B cell (primary cell): ENCODE measurements around the gene DDI2. TPM values are rescaled to one million over a fixed set of nuclear protein-coding genes. Genes with fewer than 3 reads are reported as not detected.

Experiments
- ATAC-seq: fragments of 200-7000 bp; cut with Tn5 transposase; one replicate; pipeline ENCODE4 v1.10.0; 2021; ENCODE audit warnings: low read depth, mild to moderate bottlenecking, moderate number of reproducible peaks, moderate library complexity
- CTCF ChIA-PET: fragments of 350-600 bp; sonication (Branson Sonifier 250); formaldehyde crosslinking; loops from one replicate; lab custom pipeline; 2021; ENCODE audit warnings: antibody characterized with exemption, inconsistent platforms; lab: Charles Lee
- POLR2A ChIA-PET: fragments of 350-600 bp; sonication (Branson Sonifier 250); formaldehyde crosslinking; loops from one replicate; lab custom pipeline; 2021; ENCODE audit warnings: antibody characterized with exemption; lab: Charles Lee
- DNase-seq: peaks from one replicate; pipeline ENCODE4 v3.0.0; 2013
- H2AFZ ChIP-seq: 2 replicates; pipeline ENCODE4 v1.6.1; 2012; ENCODE audit warnings: mild to moderate bottlenecking, low read depth, low read length; ENCODE audit not compliant: insufficient read depth, poor library complexity, severe bottlenecking
- H3K27ac ChIP-seq, 2 donors: 1 replicate in 1 of 2; 2 replicates in 1 of 2; pipeline ENCODE4 v1.5.1; 2012 to 2013; ENCODE audit warnings: low read length in 2 of 2, mild to moderate bottlenecking in 2 of 2, moderate library complexity in 1 of 2
- H3K27me3 ChIP-seq, 4 experiments: fragments of 200-600 bp in 1 of 4; sonication (generic) in 1 of 4; replicated peaks in 1 of 4; 1 replicate in 2 of 4; 2 replicates in 2 of 4; pipeline versions ENCODE4 v1.6.1 to v1.7.0; 2013 to 2016; ENCODE audit warnings: low read length in 3 of 4, mild to moderate bottlenecking in 2 of 4, mixed read lengths in 1 of 4, moderate library complexity in 1 of 4; ENCODE audit not compliant: insufficient read depth in 4 of 4, control insufficient read depth in 3 of 4; ENCODE audit errors: control extremely low read depth in 1 of 4
- H3K36me3 ChIP-seq, 2 experiments: replicated peaks in 1 of 2; 1 replicate in 1 of 2; 2 replicates in 1 of 2; pipeline versions ENCODE4 v1.6.1 to v1.7.1; 2013; ENCODE audit warnings: low read length in 1 of 2; ENCODE audit not compliant: insufficient read depth in 2 of 2, control insufficient read depth in 1 of 2; ENCODE audit errors: control extremely low read depth in 1 of 2, extremely low read depth in 1 of 2
- H3K4me1 ChIP-seq, 2 donors: fragments of 200-600 bp in 1 of 2; sonication (generic) in 1 of 2; 1 replicate in 1 of 2; 2 replicates in 1 of 2; pipeline versions ENCODE4 v1.5.1 to v1.6.1; 2013 to 2017; ENCODE audit warnings: low read length in 2 of 2; ENCODE audit not compliant: control insufficient read depth in 2 of 2, insufficient read depth in 2 of 2
- H3K4me2 ChIP-seq: replicated peaks from 2 replicates; pipeline ENCODE3; 2012; ENCODE audit warnings: mild to moderate bottlenecking, low read depth, low read length; ENCODE audit not compliant: poor library complexity, severe bottlenecking
- H3K4me3 ChIP-seq, 5 experiments: fragments of 200-600 bp in 1 of 5; sonication (generic) in 1 of 5; 1 replicate in 3 of 5; 2 replicates in 2 of 5; pipeline versions ENCODE4 v1.5.1 to v1.7.0; 2011 to 2016; ENCODE audit warnings: low read length in 4 of 5, mild to moderate bottlenecking in 4 of 5, low read depth in 2 of 5, control low read depth in 1 of 5, moderate library complexity in 1 of 5; ENCODE audit not compliant: insufficient read depth in 1 of 5; ENCODE audit errors: control extremely low read depth in 1 of 5, extremely low read depth in 1 of 5
- H3K79me2 ChIP-seq: fragments of 200-600 bp; sonication (generic); one replicate; pipeline ENCODE4 v1.6.0; 2016; ENCODE audit warnings: low read length; ENCODE audit not compliant: control insufficient read depth, insufficient read depth
- H3K9ac ChIP-seq: fragments of 200-600 bp; sonication (generic); 2 replicates; pipeline ENCODE4 v1.6.1; 2017; ENCODE audit warnings: mild to moderate bottlenecking, low read length, moderate library complexity
- H3K9me3 ChIP-seq, 3 donors: one replicate each; pipeline versions ENCODE4 v1.6.1 to v1.7.1; 2013; ENCODE audit warnings: low read length in 2 of 3; ENCODE audit not compliant: control insufficient read depth in 2 of 3, insufficient read depth in 1 of 3; ENCODE audit errors: control extremely low read depth in 1 of 3
- H4K20me1 ChIP-seq: 2 replicates; pipeline ENCODE4 v1.6.0; 2012; ENCODE audit warnings: mild to moderate bottlenecking, low read length; ENCODE audit not compliant: insufficient read depth, control insufficient read depth, poor library complexity, severe bottlenecking
- H3K27ac Mint-ChIP-seq: one replicate; pipeline ENCODE4 v1.8.0; 2021; ENCODE audit warnings: mixed read lengths
- H3K27me3 Mint-ChIP-seq: one replicate; pipeline ENCODE4 v1.8.0; 2021; ENCODE audit warnings: mixed read lengths
- H3K4me1 Mint-ChIP-seq: one replicate; pipeline ENCODE4 v1.8.0; 2021; ENCODE audit warnings: mixed read lengths
- H3K4me3 Mint-ChIP-seq: one replicate; pipeline ENCODE4 v1.8.0; 2021; ENCODE audit warnings: mixed read lengths
- H3K9me3 Mint-ChIP-seq: one replicate; pipeline ENCODE4 v1.8.0; 2022; ENCODE audit warnings: mixed read lengths; ENCODE audit not compliant: insufficient read depth
- EZH2 ChIP-seq: IDR thresholded peaks from 2 replicates; pipeline ENCODE4 v1.6.1; 2012; ENCODE audit warnings: borderline replicate concordance, low read depth, mild to moderate bottlenecking, moderate library complexity, low read length; ENCODE audit not compliant: insufficient read depth, poor library complexity, severe bottlenecking
- WGBS: methylation state at CpG from one replicate; pipeline ENCODE4 v1.1.5; 2013; ENCODE audit warnings: missing lambda C conversion rate; ENCODE audit not compliant: insufficient coverage; 5-methylcytosine and 5-hydroxymethylcytosine counted together
- intact Hi-C: fragments of 100-400 bp; cut with micrococcal nuclease; formaldehyde crosslinking; loops from one replicate; pipeline ENCODE4 v1.10.0; 2022
- polyA plus RNA-seq: library from polyadenylated mRNA; depleted of rRNA; stranded (reverse); fragments of >200 nt; gene quantifications from 2 replicates; pipeline ENCODE4 v1.2.3, GENCODE V29; 2012
- total RNA-seq, 2 donors: library from RNA; stranded (reverse); fragments of 120-200 nt in 1 of 2; gene quantifications; 1 replicate in 1 of 2; 2 replicates in 1 of 2; pipeline versions ENCODE4 v1.2.3 to v1.2.4, GENCODE V29; 2013 to 2022
- TF ChIP-seq, protein P1 (sequence below): fragments of 200-600 bp; IDR thresholded peaks from one replicate; pipeline ENCODE4 v1.8.0; 2022; ENCODE audit warnings: antibody characterized with exemption, mild to moderate bottlenecking

Gene DDI2
- total and polyA plus RNA-seq, 2 donors (not counting 1 experiment from before 2014, with no cell fraction given), result 8.5 to 61.0 TPM

DNA sequence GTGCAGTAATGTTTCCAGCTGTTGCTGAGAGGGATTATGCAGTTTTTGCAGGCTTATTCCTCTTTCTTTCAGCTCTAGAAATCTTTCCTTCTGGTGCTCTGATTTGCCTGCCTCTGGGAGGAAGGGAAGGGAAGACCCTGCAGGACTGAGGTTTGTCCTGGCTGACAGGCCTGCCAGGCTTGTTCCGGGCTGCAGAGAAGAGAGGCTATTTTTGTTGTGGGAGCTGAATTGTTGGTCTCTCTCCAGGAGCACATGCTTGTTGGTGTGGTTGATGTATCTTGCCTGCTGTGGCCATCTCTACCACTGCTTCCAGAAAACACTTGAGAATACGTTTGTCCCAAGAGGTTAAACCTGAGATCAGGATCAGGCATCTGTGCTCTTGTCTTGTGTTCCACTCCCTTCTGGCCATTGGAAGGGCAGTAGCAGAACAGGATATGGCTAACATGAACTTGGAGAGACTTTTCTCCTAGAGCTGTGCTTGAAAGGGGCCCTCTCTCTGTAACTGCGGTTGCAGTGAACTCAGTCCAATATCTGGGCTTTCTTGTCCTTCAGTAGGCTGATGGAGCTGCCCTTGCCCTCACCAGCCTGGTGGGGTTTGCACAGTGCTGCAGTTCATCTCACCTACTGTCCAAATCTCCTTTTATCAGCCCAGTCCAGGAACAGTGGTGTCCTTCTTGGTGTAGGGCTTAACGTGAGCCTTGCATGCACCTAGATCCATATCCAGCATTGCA is 97.3 kb downstream of the DDI2 start:
- no peaks in the 10 kb centered on the region for H3K27me3 Mint-ChIP-seq
- no peak for DNase-seq
- POLR2A ChIA-PET, result no interaction called here
- H3K9me3 Mint-ChIP-seq, result no peaks in the 10 kb centered on the region
- Histone ChIP-seq H3K9me3 (no peaks in the 10 kb centered on the region), H4K20me1 (peaks cover 55% of the 10 kb centered on the region), H3K79me2 (peaks cover 52% of the 10 kb centered on the region), H3K27me3 (no peaks in the 10 kb centered on the region), H3K4me1 (no peaks in the 10 kb centered on the region), H3K36me3 (peaks cover 0 to 44% of the 10 kb centered on the region in 2 experiments), H3K4me3 (no peak overlapping the region), H2AFZ (no peak overlapping the region), H3K9ac (no peak overlapping the region), H3K27ac (no peak overlapping the region), H3K4me2 (no peak overlapping the region)
- H3K4me3 Mint-ChIP-seq, result no peak overlapping the region
- WGBS, result 93% methylated on average over 3 of the region's 4 CpGs
- H3K4me1 Mint-ChIP-seq, result peaks cover 9% of the 10 kb centered on the region
- no peak for ATAC-seq
- TF ChIP-seq, protein P1, sequence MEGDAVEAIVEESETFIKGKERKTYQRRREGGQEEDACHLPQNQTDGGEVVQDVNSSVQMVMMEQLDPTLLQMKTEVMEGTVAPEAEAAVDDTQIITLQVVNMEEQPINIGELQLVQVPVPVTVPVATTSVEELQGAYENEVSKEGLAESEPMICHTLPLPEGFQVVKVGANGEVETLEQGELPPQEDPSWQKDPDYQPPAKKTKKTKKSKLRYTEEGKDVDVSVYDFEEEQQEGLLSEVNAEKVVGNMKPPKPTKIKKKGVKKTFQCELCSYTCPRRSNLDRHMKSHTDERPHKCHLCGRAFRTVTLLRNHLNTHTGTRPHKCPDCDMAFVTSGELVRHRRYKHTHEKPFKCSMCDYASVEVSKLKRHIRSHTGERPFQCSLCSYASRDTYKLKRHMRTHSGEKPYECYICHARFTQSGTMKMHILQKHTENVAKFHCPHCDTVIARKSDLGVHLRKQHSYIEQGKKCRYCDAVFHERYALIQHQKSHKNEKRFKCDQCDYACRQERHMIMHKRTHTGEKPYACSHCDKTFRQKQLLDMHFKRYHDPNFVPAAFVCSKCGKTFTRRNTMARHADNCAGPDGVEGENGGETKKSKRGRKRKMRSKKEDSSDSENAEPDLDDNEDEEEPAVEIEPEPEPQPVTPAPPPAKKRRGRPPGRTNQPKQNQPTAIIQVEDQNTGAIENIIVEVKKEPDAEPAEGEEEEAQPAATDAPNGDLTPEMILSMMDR, result no peak
- TF ChIP-seq EZH2, result no peak
- H3K27ac Mint-ChIP-seq, result no peak overlapping the region
- CTCF ChIA-PET, result interaction anchor here (0.7 kb wide), 1 partner anchor 27 kb away, joined by 3 read pairs; no protein-coding TSS in a partner anchor
- intact Hi-C loops, result no loop called here

DNA sequence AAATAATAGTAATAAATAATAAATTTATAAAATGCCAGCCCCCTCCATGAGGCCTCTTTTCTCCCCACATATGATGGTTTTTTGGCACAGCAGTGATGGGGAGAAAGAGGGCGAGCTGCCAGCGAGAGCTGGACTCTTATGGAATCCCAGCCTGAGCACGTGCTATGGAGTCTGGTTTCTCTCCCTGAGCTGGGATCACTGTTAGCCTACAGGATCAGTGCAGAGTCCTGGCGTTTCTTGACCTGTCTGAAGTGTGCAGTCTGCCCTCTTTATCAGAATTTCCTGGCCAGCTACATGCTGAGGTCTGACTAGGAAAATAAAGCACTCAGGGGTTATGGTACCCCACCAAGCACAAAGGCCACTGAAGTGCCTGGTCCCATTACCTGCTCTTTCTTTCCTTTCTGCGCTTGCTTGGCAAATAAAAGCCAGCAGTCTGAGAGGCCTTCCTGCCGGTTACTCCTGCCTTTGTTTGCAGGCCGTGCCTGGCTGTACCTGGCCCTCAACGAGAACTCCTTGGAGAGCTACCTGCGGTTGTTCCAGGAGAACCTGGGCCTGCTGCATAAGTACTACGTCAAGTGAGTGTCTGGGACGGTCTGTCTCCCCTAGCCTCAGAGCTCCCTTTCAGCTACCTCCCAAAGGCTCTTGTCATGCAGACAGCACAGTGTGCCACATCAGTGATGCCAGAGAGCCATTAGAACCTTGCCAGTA is 100.3 kb downstream of the DDI2 start:
- DNase-seq, result no peak
- H3K36me3 ChIP-seq, result peaks cover 0 to 63% of the 10 kb centered on the region in 2 experiments
- TF ChIP-seq, protein P1, result no peak
- no peak for TF ChIP-seq EZH2
- WGBS, result 96% methylated on average over 11 of the region's 11 CpGs
- no peaks in the 10 kb centered on the region for H3K4me1 ChIP-seq
- POLR2A ChIA-PET, result no interaction called here
- Mint-ChIP-seq H3K27me3 (no peaks in the 10 kb centered on the region), H3K4me3 (no peak overlapping the region), H3K27ac (no peak overlapping the region), H3K9me3 (no peaks in the 10 kb centered on the region), H3K4me1 (peaks cover 3% of the 10 kb centered on the region)
- intact Hi-C loops, result no loop called here
- no peak overlapping the region for H2AFZ ChIP-seq
- ATAC-seq, result no peak
- CTCF ChIA-PET, result no interaction called here
- no peaks in the 10 kb centered on the region for H3K9me3 ChIP-seq
- H3K79me2 ChIP-seq, result peaks cover 22% of the 10 kb centered on the region
- no peak overlapping the region for H3K4me2 ChIP-seq
- H3K27me3 ChIP-seq, result no peaks in the 10 kb centered on the region
- H3K27ac ChIP-seq, result no peak overlapping the region
- no peak overlapping the region for H3K9ac ChIP-seq
- no peak overlapping the region for H3K4me3 ChIP-seq
- H4K20me1 ChIP-seq, result peaks cover 50% of the 10 kb centered on the region
